BLaER1 treated with 17β-estradiol and CSF1 and Interleukin-3, amounts not matched to agents 10 nM and 100 nM (cell line): ENCODE results near the gene PGM5.

ENCODE experiments used
- H3K27ac ChIP-seq, 11 experiments: shearing (Covaris generic); formaldehyde crosslinking; 2 replicates each; pipeline ENCODE4 v1.8.1; 2022
- H3K27me3 ChIP-seq, 11 experiments: shearing (Covaris generic); formaldehyde crosslinking; 2 replicates each; pipeline ENCODE4 v1.8.1; 2022
- H3K36me3 ChIP-seq, 11 experiments: shearing (Covaris generic); formaldehyde crosslinking; 2 replicates each; pipeline ENCODE4 v1.8.1; 2022
- H3K4me1 ChIP-seq, 10 experiments: shearing (Covaris generic); formaldehyde crosslinking; 2 replicates each; pipeline ENCODE4 v1.8.1; 2022
- H3K4me2 ChIP-seq, 11 experiments: shearing (Covaris generic); formaldehyde crosslinking; 2 replicates each; pipeline ENCODE4 v1.8.1; 2022
- H3K4me3 ChIP-seq, 10 experiments: shearing (Covaris generic); formaldehyde crosslinking; 2 replicates each; pipeline ENCODE4 v1.8.1; 2022
- H3K9ac ChIP-seq, 11 experiments: shearing (Covaris generic); formaldehyde crosslinking; 2 replicates each; pipeline ENCODE4 v1.8.1; 2022
- H3K9me3 ChIP-seq, 11 experiments: shearing (Covaris generic); formaldehyde crosslinking; replicated peaks in 1 of 11; 2 replicates each; pipeline ENCODE4 v1.8.1; 2022
- H4K20me1 ChIP-seq, 11 experiments: shearing (Covaris generic); formaldehyde crosslinking; 2 replicates each; pipeline ENCODE4 v1.8.1; 2022
- Cebpa-rat ChIP-seq, 11 experiments: shearing (Covaris generic); IDR thresholded peaks; 2 replicates each; pipeline ENCODE4 v1.8.1; 2022

PGM5 gene

GRCh38 chr9:68427216-68427977 is 71.0 kb downstream of the PGM5 start:
- TF ChIP-seq Cebpa-rat (IDR thresholded peaks at IDR 0.05), result no peak
- no peaks in the 10 kb centered on the region for H3K27me3 ChIP-seq
- no peaks in the 10 kb centered on the region; a peak in 1 of 22 replicates for H3K9me3 ChIP-seq
- H4K20me1 ChIP-seq, result no peaks in the 10 kb centered on the region
- H3K4me3 ChIP-seq, result no peak overlapping the region
- no peak overlapping the region for H3K27ac ChIP-seq
- H3K36me3 ChIP-seq, result no peaks in the 10 kb centered on the region
- no peak overlapping the region for H3K4me2 ChIP-seq
- no peaks in the 10 kb centered on the region for H3K4me1 ChIP-seq
- H3K9ac ChIP-seq, result no peak overlapping the region

- no peaks in the 10 kb centered on the region for H4K20me1 ChIP-seq
- H3K36me3 ChIP-seq, result no peaks in the 10 kb centered on the region
- H3K27ac ChIP-seq, result no peak overlapping the region
- no peak for TF ChIP-seq Cebpa-rat (IDR thresholded peaks at IDR 0.05)
- H3K9me3 ChIP-seq, result no peaks in the 10 kb centered on the region
- H3K4me2 ChIP-seq, result no peak overlapping the region
- H3K9ac ChIP-seq, result no peak overlapping the region
- no peaks in the 10 kb centered on the region for H3K4me1 ChIP-seq
- no peaks in the 10 kb centered on the region for H3K27me3 ChIP-seq
- no peak overlapping the region for H3K4me3 ChIP-seq
Observed at GRCh38 chr9:68428481-68428880, 72.1 kb downstream of the PGM5 start.

GRCh38 chr9:68429631-68430030 is 73.2 kb downstream of the PGM5 start:
- no peaks in the 10 kb centered on the region for H3K9me3 ChIP-seq
- no peaks in the 10 kb centered on the region for H3K27me3 ChIP-seq
- H3K27ac ChIP-seq, result no peak overlapping the region
- no peak overlapping the region for H3K4me2 ChIP-seq
- no peak overlapping the region for H3K9ac ChIP-seq
- H3K36me3 ChIP-seq, result no peaks in the 10 kb centered on the region
- H4K20me1 ChIP-seq, result no peaks in the 10 kb centered on the region
- H3K4me3 ChIP-seq, result no peak overlapping the region
- no peaks in the 10 kb centered on the region for H3K4me1 ChIP-seq
- no peak for TF ChIP-seq Cebpa-rat (IDR thresholded peaks at IDR 0.05)

- H3K27me3 ChIP-seq, result no peaks in the 10 kb centered on the region
- no peaks in the 10 kb centered on the region for H4K20me1 ChIP-seq
- no peak overlapping the region for H3K4me3 ChIP-seq
- no peaks in the 10 kb centered on the region for H3K4me1 ChIP-seq
- H3K36me3 ChIP-seq, result no peaks in the 10 kb centered on the region
- H3K27ac ChIP-seq, result no peak overlapping the region
- no peak overlapping the region for H3K9ac ChIP-seq
- no peaks in the 10 kb centered on the region for H3K9me3 ChIP-seq
- TF ChIP-seq Cebpa-rat (IDR thresholded peaks at IDR 0.05), result no peak
- no peak overlapping the region for H3K4me2 ChIP-seq
Observed at GRCh38 chr9:68431307-68431706, 74.9 kb downstream of the PGM5 start.

DNA sequence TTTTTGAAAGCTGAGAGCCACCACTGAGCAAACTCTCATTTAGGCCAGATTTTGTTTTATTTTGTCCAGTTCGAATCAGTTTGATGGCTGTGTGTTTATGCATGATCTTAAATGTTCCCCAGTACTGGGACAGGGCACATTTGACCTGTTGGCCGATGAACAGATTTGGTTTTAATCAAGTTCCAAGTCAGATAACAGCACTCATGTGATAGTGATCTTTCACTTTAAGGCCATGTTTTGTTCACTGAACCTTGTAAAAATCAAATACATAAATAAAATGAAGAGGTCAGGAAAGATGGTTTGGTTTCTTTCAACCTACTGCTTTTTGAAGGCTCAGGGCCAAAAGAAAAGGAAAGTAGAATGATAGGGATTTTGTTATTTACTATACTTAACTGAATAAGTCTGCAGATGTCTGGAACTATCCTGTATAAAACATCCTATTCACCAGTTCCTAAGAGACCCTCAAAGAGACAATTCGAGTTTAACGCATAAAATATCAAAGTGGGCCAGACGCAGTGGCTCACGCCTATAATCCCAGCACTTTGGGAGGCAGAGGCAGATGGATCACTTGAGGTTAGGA is 77.2 kb downstream of the PGM5 start:
- Histone ChIP-seq H4K20me1 (no peaks in the 10 kb centered on the region), H3K27ac (no peak overlapping the region), H3K4me2 (no peak overlapping the region), H3K4me1 (no peaks in the 10 kb centered on the region), H3K9me3 (no peaks in the 10 kb centered on the region), H3K9ac (no peak overlapping the region), H3K4me3 (no peak overlapping the region), H3K36me3 (no peaks in the 10 kb centered on the region), H3K27me3 (no peaks in the 10 kb centered on the region)
- no peak for TF ChIP-seq Cebpa-rat (IDR thresholded peaks at IDR 0.05)

GRCh38 chr9:68437785-68438184 is 81.4 kb downstream of the PGM5 start:
- Histone ChIP-seq H3K4me3 (no peak overlapping the region), H4K20me1 (no peaks in the 10 kb centered on the region), H3K36me3 (no peaks in the 10 kb centered on the region), H3K9ac (no peak overlapping the region), H3K4me1 (no peaks in the 10 kb centered on the region), H3K4me2 (no peak overlapping the region), H3K27me3 (no peaks in the 10 kb centered on the region), H3K9me3 (peaks cover 3 to 18% (median 12%) of the 10 kb centered on the region in 11 experiments; a peak in 18 of 22 replicates), H3K27ac (no peak overlapping the region)
- no peak for TF ChIP-seq Cebpa-rat (IDR thresholded peaks at IDR 0.05)

DNA sequence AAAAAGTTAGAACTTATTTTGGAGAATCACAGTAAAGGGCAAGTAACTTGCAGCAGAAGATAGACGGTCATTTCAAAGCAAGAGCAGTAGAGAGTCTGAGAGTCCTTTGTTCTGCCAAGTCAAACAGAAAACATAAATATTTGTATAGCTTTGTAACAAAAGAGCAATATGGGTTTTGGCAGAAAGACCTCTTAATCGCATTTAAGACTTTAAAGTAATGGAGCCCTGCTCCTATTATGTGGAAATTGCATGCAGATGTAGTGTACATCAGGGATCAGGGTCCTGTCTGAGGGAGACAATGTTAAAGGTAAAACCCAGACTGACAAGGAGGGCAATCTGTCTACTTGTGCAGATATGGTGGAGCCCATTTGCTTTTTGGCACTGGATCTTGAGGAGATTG is 87.2 kb downstream of the PGM5 start:
- H3K4me3 ChIP-seq, result no peak overlapping the region
- H3K9ac ChIP-seq, result no peak overlapping the region
- H3K4me2 ChIP-seq, result no peak overlapping the region
- H3K9me3 ChIP-seq, result peaks cover 3 to 19% (median 12%) of the 10 kb centered on the region in 11 experiments; a peak in 18 of 22 replicates
- no peaks in the 10 kb centered on the region for H3K27me3 ChIP-seq
- no peaks in the 10 kb centered on the region for H4K20me1 ChIP-seq
- TF ChIP-seq Cebpa-rat (IDR thresholded peaks at IDR 0.05), result no peak
- H3K27ac ChIP-seq, result no peak overlapping the region
- H3K36me3 ChIP-seq, result no peaks in the 10 kb centered on the region
- H3K4me1 ChIP-seq, result no peaks in the 10 kb centered on the region

DNA sequence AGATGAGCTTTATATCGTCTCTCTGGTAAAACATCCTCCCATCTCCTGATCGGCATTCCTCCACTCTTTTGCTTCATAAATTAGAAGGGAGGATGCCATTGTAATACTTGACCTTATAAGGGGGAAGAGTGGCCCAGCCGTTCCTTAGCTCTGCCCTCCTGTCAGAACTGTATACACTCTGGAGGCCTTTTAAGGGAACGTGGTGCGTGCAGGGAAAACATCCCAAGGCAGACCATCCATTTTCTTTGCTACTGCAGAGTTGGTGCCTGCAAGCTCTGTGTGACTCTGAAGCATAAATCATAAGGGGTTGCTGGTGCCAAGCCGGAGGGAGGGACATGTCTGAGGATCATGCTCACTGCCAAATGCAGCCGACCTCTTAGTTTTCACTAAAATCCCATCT is 90.4 kb downstream of the PGM5 start:
- no peak for TF ChIP-seq Cebpa-rat (IDR thresholded peaks at IDR 0.05)
- Histone ChIP-seq H3K9me3 (peaks cover 0 to 14% (median 6%) of the 10 kb centered on the region in 11 experiments; a peak in 14 of 22 replicates), H3K9ac (no peak overlapping the region), H3K4me3 (no peak overlapping the region), H3K36me3 (no peaks in the 10 kb centered on the region), H3K4me2 (no peak overlapping the region), H3K27me3 (no peaks in the 10 kb centered on the region), H3K27ac (no peak overlapping the region), H4K20me1 (no peaks in the 10 kb centered on the region), H3K4me1 (peaks cover 2 to 4% (median 2%) of the 10 kb centered on the region in 10 experiments; a peak in 19 of 20 replicates)

- H3K27me3 ChIP-seq, result no peaks in the 10 kb centered on the region
- no peak overlapping the region for H3K9ac ChIP-seq
- H3K4me3 ChIP-seq, result no peak overlapping the region
- no peaks in the 10 kb centered on the region for H3K36me3 ChIP-seq
- H4K20me1 ChIP-seq, result no peaks in the 10 kb centered on the region
- peaks cover 0 to 7% (median 0%) of the 10 kb centered on the region in 11 experiments; a peak in 1 of 22 replicates for H3K9me3 ChIP-seq
- peaks cover 8 to 12% (median 10%) of the 10 kb centered on the region in 10 experiments; a peak in 19 of 20 replicates for H3K4me1 ChIP-seq
- no peak for TF ChIP-seq Cebpa-rat (IDR thresholded peaks at IDR 0.05)
- H3K4me2 ChIP-seq, result no peak overlapping the region
- no peak overlapping the region for H3K27ac ChIP-seq
Observed at GRCh38 chr9:68447611-68448010, 91.2 kb downstream of the PGM5 start.
